HG02884 (cell line): ENCODE data around the gene HAVCR2.
"Not testable (repeated sequence)": the region's sequence is repeated elsewhere in the genome, so short reads cannot be mapped to it uniquely, and the experiment has no call there.

Source experiments
- ATAC-seq: cut with Tn5 transposase; IDR thresholded peaks from one replicate; pipeline ENCODE4 v1.9.1; 2021; ENCODE audit warnings: mild to moderate bottlenecking, moderate library complexity; ENCODE audit not compliant: unreplicated experiment

The HAVCR2 gene

GRCh38 chr5:157100140-157100679 lies 8.6 kb downstream of the HAVCR2 start:
- ATAC-seq, result no peak

- peak; percentile 70 for ATAC-seq
Observed at GRCh38 chr5:157088342-157088990, 20.4 kb downstream of the HAVCR2 start.

GRCh38 chr5:157086751-157087359 lies 22.0 kb downstream of the HAVCR2 start:
- no peak for ATAC-seq

- no peak for ATAC-seq
Observed at GRCh38 chr5:157085930-157086329, 22.9 kb downstream of the HAVCR2 start.

GRCh38 chr5:157080286-157080685 lies 28.6 kb downstream of the HAVCR2 start:
- ATAC-seq, result no peak

GRCh38 chr5:157076558-157076957 lies 32.3 kb downstream of the HAVCR2 start:
- ATAC-seq, result no peak

GRCh38 chr5:157072508-157072907 lies 36.3 kb downstream of the HAVCR2 start:
- no peak for ATAC-seq

GRCh38 chr5:157069949-157070348 lies 38.9 kb downstream of the HAVCR2 start:
- no peak for ATAC-seq

GRCh38 chr5:157068785-157069184 lies 40.1 kb downstream of the HAVCR2 start:
- ATAC-seq, result no peak

- ATAC-seq, result no peak
Observed at GRCh38 chr5:157068339-157068738, 40.5 kb downstream of the HAVCR2 start.

GRCh38 chr5:157067005-157067404 lies 41.8 kb downstream of the HAVCR2 start:
- ATAC-seq, result no peak

GRCh38 chr5:157066080-157066479 lies 42.8 kb downstream of the HAVCR2 start:
- ATAC-seq, result no peak

GRCh38 chr5:157063776-157064430 lies 44.9 kb downstream of the HAVCR2 start:
- ATAC-seq, result no peak

GRCh38 chr5:157059891-157060290 lies 49.0 kb downstream of the HAVCR2 start:
- ATAC-seq, result no peak

GRCh38 chr5:157059093-157059539 lies 49.7 kb downstream of the HAVCR2 start, which contains the start of gene HAVCR1:
HAVCR1 (minus strand) TSS chr5:157059116; CDS start chr5:157057943, 1,173 bp downstream.
- no peak for ATAC-seq

- ATAC-seq, result no peak
Observed at GRCh38 chr5:157057459-157058370, 51.1 kb downstream of the HAVCR2 start.

GRCh38 chr5:157056848-157057247 lies 52.0 kb downstream of the HAVCR2 start:
- ATAC-seq, result not testable (repeated sequence)

- ATAC-seq, result no peak
Observed at GRCh38 chr5:157051604-157052245, 57.1 kb downstream of the HAVCR2 start.

GRCh38 chr5:157050050-157050449 lies 58.8 kb downstream of the HAVCR2 start:
- peak; percentile 46 for ATAC-seq

GRCh38 chr5:157049605-157050004 lies 59.2 kb downstream of the HAVCR2 start:
- no peak for ATAC-seq
